Upper lobe of left lung (tissue), 4 donors: ENCODE measurements around the gene GCFC2.
"Not testable (repeated sequence)": the region's sequence is repeated elsewhere in the genome, so short reads cannot be mapped to it uniquely, and the experiment has no call there.

Experiments
- CTCF ChIP-seq, 6 experiments: fragments of 450-650 bp in 4 of 6; fragments of 200-600 bp in 2 of 6; sonication (generic) in 2 of 6; IDR thresholded peaks; one replicate each; pipeline ENCODE4 v1.5.1; 2016 to 2019; ENCODE audit warnings: antibody characterized with exemption in 6 of 6
- POLR2A ChIP-seq, 4 donors: fragments of 450-650 bp; IDR thresholded peaks; one replicate each; pipeline ENCODE4 v1.5.1; 2016 to 2017; ENCODE audit warnings: antibody characterized with exemption in 4 of 4, mild to moderate bottlenecking in 2 of 4
- POLR2AphosphoS5 ChIP-seq, 2 donors: sonication (generic); formaldehyde crosslinking; IDR thresholded peaks; one replicate each; pipeline ENCODE4 v1.5.1; 2017; ENCODE audit warnings: antibody characterized with exemption in 2 of 2

- TF ChIP-seq CTCF, POLR2AphosphoS5, POLR2A (IDR thresholded peaks at IDR 0.05): not testable (repeated sequence)
Measured at GRCh38 chr2:75711590-75711989, 875 bp upstream of the GCFC2 start.
